Activated CD4-positive, alpha-beta memory T cell treated with anti-CD3 and anti-CD28 coated beads for 36 hours (primary cell): ENCODE results near the gene NAXD. TPM values are rescaled to one million over a fixed set of nuclear protein-coding genes. Genes with fewer than 3 reads are reported as not detected.
A peak's percentile ranks its signal among the peaks of the same experiment; 100 is the strongest.

ENCODE experiments used
- CTCF ChIA-PET: fragments of 350-600 bp; sonication (Branson Sonifier 250); formaldehyde crosslinking; loops from one replicate; lab custom pipeline; 2021; ENCODE audit warnings: antibody characterized with exemption, inconsistent platforms; lab: Charles Lee
- POLR2A ChIA-PET: fragments of 350-600 bp; sonication (Branson Sonifier 250); formaldehyde crosslinking; loops from one replicate; lab custom pipeline; 2021; ENCODE audit warnings: antibody characterized with exemption; lab: Charles Lee
- DNase-seq: peaks from one replicate; pipeline ENCODE4 v3.0.0-alpha.2; 2020
- H3K27ac Mint-ChIP-seq: one replicate; pipeline ENCODE4 v1.8.0; 2021; ENCODE audit warnings: mixed read lengths
- H3K27me3 Mint-ChIP-seq: one replicate; pipeline ENCODE4 v1.8.0; 2021; ENCODE audit warnings: mixed read lengths
- H3K36me3 Mint-ChIP-seq: one replicate; pipeline ENCODE4 v1.8.0; 2021; ENCODE audit warnings: mixed read lengths
- H3K4me1 Mint-ChIP-seq: one replicate; pipeline ENCODE4 v1.8.0; 2021; ENCODE audit warnings: low read depth, mixed read lengths
- H3K4me3 Mint-ChIP-seq: one replicate; pipeline ENCODE4 v1.8.0; 2021; ENCODE audit warnings: mild to moderate bottlenecking, mixed read lengths
- H3K9me3 Mint-ChIP-seq: one replicate; pipeline ENCODE4 v1.8.0; 2021; ENCODE audit warnings: mixed read lengths
- intact Hi-C: fragments of 100-400 bp; cut with micrococcal nuclease; formaldehyde crosslinking; loops from one replicate; pipeline ENCODE4 v1.15.1; 2023
- total RNA-seq, 2 experiments: library from RNA; stranded (reverse); gene quantifications; one replicate each; pipeline ENCODE4 v1.2.3, GENCODE V29; 2021

Gene NAXD
- total RNA-seq, 2 experiments from 2014 or later: 22.6 to 22.9 TPM

DNA sequence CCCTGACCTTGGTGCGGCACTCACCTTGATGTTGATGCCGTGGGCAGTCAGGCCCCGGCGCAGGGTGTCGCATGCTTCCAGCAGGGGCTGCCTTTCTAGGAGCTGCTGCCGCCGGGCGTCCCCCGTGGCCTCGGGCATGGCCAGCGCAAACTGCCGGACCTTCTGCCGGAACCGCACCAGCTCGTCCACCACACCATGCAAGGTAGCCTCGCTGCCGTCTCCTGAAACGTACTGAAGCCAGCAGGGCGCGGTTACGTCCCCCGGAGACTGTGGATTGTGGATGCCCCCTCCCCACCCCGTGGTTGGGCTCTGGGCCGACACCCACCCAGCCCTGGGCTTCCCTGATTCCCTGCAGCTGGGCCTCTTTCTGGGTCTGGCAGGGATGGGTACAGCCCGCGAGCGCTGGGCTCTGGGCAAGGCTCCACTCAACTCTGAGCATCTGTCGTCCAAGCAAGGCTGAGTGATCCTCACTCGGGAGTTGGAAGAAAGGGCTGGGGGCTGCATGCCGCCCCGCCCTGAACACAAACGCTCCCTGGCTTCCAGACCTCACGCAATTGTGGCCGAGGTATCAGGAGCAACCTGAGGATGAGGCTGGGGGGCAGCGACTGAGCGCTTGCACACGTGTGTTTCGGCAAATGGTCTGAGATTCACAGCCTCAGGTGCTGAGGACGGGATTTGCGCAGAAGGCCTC is 27.1 kb downstream of the NAXD start:
- DNase-seq: no peak
- Mint-ChIP-seq H3K27me3 (no peaks in the 10 kb centered on the region), H3K27ac (no peak overlapping the region), H3K9me3 (no peaks in the 10 kb centered on the region), H3K4me1 (no peaks in the 10 kb centered on the region), H3K36me3 (peaks cover 34% of the 10 kb centered on the region), H3K4me3 (no peak overlapping the region)
- CTCF ChIA-PET: no interaction called here
- intact Hi-C loops: no loop called here
- POLR2A ChIA-PET: no interaction called here

- intact Hi-C loops: no loop called here
- no peak for DNase-seq
- CTCF ChIA-PET: interaction anchor here (1.2 to 1.5 kb wide), 2 partner anchors 38 to 158 kb away, joined by 3 to 4 read pairs; no protein-coding TSS in a partner anchor
Measured at GRCh38 chr13:110643324-110643723, 28.0 kb downstream of the NAXD start.

GRCh38 chr13:110643768-110644421 is 28.6 kb downstream of the NAXD start:
- H3K27ac Mint-ChIP-seq: no peak overlapping the region
- intact Hi-C loops: no loop called here
- POLR2A ChIA-PET: no interaction called here
- no peaks in the 10 kb centered on the region for H3K4me1 Mint-ChIP-seq
- no peak for DNase-seq
- CTCF ChIA-PET: interaction anchor here (1.2 to 2.6 kb wide), 5 partner anchors 37 to 189 kb away, joined by 3 to 13 read pairs (median 4); no protein-coding TSS in a partner anchor
- H3K9me3 Mint-ChIP-seq: no peaks in the 10 kb centered on the region
- H3K27me3 Mint-ChIP-seq: no peaks in the 10 kb centered on the region
- H3K4me3 Mint-ChIP-seq: no peak overlapping the region
- peaks cover 31% of the 10 kb centered on the region for H3K36me3 Mint-ChIP-seq

More at GRCh38 chr13:110643324-110643723, 28.0 kb downstream of the NAXD start:
- Mint-ChIP-seq H3K9me3 (no peaks in the 10 kb centered on the region), H3K4me1 (no peaks in the 10 kb centered on the region), H3K27me3 (no peaks in the 10 kb centered on the region), H3K4me3 (no peak overlapping the region), H3K36me3 (peaks cover 33% of the 10 kb centered on the region), H3K27ac (no peak overlapping the region)
- POLR2A ChIA-PET: no interaction called here

- POLR2A ChIA-PET: no interaction called here
- H3K27me3 Mint-ChIP-seq: no peaks in the 10 kb centered on the region
- H3K4me1 Mint-ChIP-seq: no peaks in the 10 kb centered on the region
Measured at GRCh38 chr13:110644892-110645521, 29.7 kb downstream of the NAXD start.

GRCh38 chr13:110645750-110646149 is 30.4 kb downstream of the NAXD start:
- CTCF ChIA-PET: interaction anchor here (2.6 kb wide), 1 partner anchor 172 kb away, joined by 13 read pairs; no protein-coding TSS in a partner anchor
- H3K4me3 Mint-ChIP-seq: no peak overlapping the region
- no peaks in the 10 kb centered on the region for H3K27me3 Mint-ChIP-seq
- no peak overlapping the region for H3K27ac Mint-ChIP-seq
- POLR2A ChIA-PET: interaction anchor here (0.7 kb wide), 1 partner anchor 17 kb away, joined by 3 read pairs; no protein-coding TSS in a partner anchor
- DNase-seq: no peak
- intact Hi-C loops: no loop called here
- H3K9me3 Mint-ChIP-seq: no peaks in the 10 kb centered on the region
- H3K36me3 Mint-ChIP-seq: peaks cover 23% of the 10 kb centered on the region
- no peaks in the 10 kb centered on the region for H3K4me1 Mint-ChIP-seq

More at GRCh38 chr13:110644892-110645521, 29.7 kb downstream of the NAXD start:
- H3K36me3 Mint-ChIP-seq: peaks cover 30% of the 10 kb centered on the region
- H3K9me3 Mint-ChIP-seq: no peaks in the 10 kb centered on the region
- no peak overlapping the region for H3K27ac Mint-ChIP-seq
- CTCF ChIA-PET: interaction anchor here (1.2 to 2.6 kb wide), 4 partner anchors 36 to 190 kb away, joined by 3 to 13 read pairs (median 6); no protein-coding TSS in a partner anchor
- DNase-seq: peak; percentile 61
- intact Hi-C loops: no loop called here
- no peak overlapping the region for H3K4me3 Mint-ChIP-seq

DNA sequence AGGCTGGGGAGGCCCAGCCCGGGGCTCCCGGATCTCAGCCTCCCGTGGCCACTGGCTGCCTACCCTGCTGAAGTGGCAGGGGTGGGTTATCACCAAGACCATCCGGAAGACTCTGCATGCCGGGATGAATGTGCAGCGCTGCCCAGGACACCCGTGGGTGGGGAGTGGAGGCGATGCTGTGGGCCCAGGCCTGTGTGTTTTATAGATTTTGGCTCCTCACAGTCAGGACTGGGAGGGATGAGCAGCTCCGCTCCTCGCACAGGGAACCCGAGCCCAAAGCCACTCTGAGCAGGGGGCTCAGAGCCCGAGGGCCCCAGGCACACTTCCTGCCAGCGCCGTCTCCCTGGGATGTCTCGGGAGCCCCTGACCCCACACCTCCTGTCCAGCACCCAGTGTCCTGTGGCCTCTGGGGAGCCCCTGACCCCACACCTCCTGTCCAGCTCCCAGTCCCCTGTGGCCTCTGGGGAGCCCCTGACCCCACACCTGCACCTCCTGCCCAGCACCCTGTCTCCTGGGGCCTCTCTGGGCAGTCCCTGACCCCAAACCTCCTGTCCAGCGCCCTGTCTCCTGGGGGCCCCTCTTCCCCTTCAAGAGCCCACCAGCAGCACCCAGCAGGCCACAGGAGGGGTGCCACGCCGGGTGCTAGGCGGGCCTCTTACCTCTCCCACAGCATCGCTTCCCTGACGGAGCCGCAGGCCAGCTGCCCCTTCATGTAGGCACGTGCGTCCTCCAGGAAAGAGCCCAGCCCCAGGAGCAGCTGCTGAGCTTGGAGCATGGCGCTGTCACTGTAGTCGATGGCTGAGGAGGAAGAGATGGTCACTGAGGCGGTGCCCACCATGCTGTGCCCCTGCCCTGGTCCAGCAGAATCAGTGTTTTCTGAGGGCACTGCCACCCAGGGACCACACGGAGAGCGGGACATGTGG is 31.4 kb downstream of the NAXD start:
- ChIA-PET CTCF (interaction anchor here (2.6 kb wide), 1 partner anchor 171 kb away, joined by 13 read pairs; no protein-coding TSS in a partner anchor), POLR2A (interaction anchor here (0.7 kb wide), 1 partner anchor 16 kb away, joined by 3 read pairs; no protein-coding TSS in a partner anchor)
- no peaks in the 10 kb centered on the region for H3K27me3 Mint-ChIP-seq
- H3K36me3 Mint-ChIP-seq: peaks cover 22% of the 10 kb centered on the region
- no peaks in the 10 kb centered on the region for H3K9me3 Mint-ChIP-seq
- H3K27ac Mint-ChIP-seq: no peak overlapping the region
- intact Hi-C loops: no loop called here
- H3K4me1 Mint-ChIP-seq: no peaks in the 10 kb centered on the region
- no peak overlapping the region for H3K4me3 Mint-ChIP-seq
- DNase-seq: no peak

GRCh38 chr13:110647365-110647737 is 32.0 kb downstream of the NAXD start:
- Mint-ChIP-seq H3K4me1 (no peaks in the 10 kb centered on the region), H3K4me3 (no peak overlapping the region), H3K27ac (no peak overlapping the region), H3K27me3 (no peaks in the 10 kb centered on the region), H3K9me3 (no peaks in the 10 kb centered on the region), H3K36me3 (peaks cover 22% of the 10 kb centered on the region)
- no peak for DNase-seq
- CTCF ChIA-PET: interaction anchor here (1.3 kb wide), 1 partner anchor 8 kb away, joined by 3 read pairs; no protein-coding TSS in a partner anchor
- intact Hi-C loops: no loop called here
- POLR2A ChIA-PET: no interaction called here

DNA sequence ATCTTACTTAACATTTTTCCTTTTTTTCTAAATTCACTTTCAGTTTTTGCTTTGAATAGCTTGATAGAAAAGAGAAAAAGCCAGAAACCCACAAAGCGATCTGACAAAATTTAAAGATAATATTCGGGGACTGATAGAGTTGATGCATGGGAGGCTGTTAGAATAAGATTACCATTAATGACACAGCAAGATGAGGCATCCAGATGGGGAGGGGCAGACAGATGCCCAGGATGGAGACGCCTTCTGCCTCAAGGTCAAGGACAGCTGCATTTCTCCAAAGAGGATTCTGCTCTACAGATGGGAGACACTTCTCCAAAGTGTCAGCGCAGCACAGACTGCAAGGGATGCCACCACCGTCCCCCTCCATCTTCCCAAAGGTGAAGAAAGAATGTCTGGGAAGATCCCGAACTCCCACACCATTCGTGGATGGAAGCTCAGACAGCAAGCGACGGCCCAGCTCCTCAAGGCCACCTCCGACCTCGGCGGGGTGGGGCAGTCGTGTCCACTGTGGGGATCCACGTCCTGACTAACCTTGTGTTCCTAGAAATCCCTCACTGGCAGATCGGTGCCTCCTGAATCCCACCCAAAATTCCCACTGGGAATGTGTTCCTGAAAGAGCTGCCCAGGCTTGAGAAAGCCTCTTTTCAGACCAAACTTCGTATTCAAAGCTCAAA is 32.9 kb downstream of the NAXD start:
- intact Hi-C loops: no loop called here
- DNase-seq: no peak
- Mint-ChIP-seq H3K4me3 (no peak overlapping the region), H3K9me3 (no peaks in the 10 kb centered on the region), H3K4me1 (no peaks in the 10 kb centered on the region), H3K27me3 (no peaks in the 10 kb centered on the region), H3K27ac (no peak overlapping the region), H3K36me3 (peaks cover 18% of the 10 kb centered on the region)
- ChIA-PET CTCF (interaction anchor here (1.3 kb wide), 1 partner anchor 9 kb away, joined by 3 read pairs; no protein-coding TSS in a partner anchor), POLR2A (no interaction called here)

GRCh38 chr13:110648848-110649421 is 33.6 kb downstream of the NAXD start:
- Mint-ChIP-seq H3K4me1 (no peaks in the 10 kb centered on the region), H3K36me3 (peaks cover 15% of the 10 kb centered on the region), H3K4me3 (no peak overlapping the region), H3K27ac (no peak overlapping the region), H3K27me3 (no peaks in the 10 kb centered on the region), H3K9me3 (no peaks in the 10 kb centered on the region)
- intact Hi-C loops: no loop called here
- no peak for DNase-seq
- ChIA-PET POLR2A (no interaction called here), CTCF (interaction anchor here (1.3 kb wide), 1 partner anchor 9 kb away, joined by 3 read pairs; no protein-coding TSS in a partner anchor)

- Mint-ChIP-seq H3K4me3 (no peak overlapping the region), H3K36me3 (peaks cover 17% of the 10 kb centered on the region), H3K27ac (no peak overlapping the region), H3K27me3 (no peaks in the 10 kb centered on the region), H3K9me3 (no peaks in the 10 kb centered on the region), H3K4me1 (no peaks in the 10 kb centered on the region)
- intact Hi-C loops: no loop called here
- DNase-seq: no peak
- ChIA-PET CTCF (no interaction called here), POLR2A (no interaction called here)
Measured at GRCh38 chr13:110649551-110649950, 34.2 kb downstream of the NAXD start.
